VCaP (cell line): Measurements from ENCODE around the gene PHACTR1.

ENCODE experiments used
- H3K27ac ChIP-seq: fragments of 450-650 bp; 2 replicates; pipeline ENCODE4 v1.5.1; 2017
- CTCF ChIP-seq: fragments of 450-650 bp; conservative IDR thresholded peaks from 2 replicates; pipeline ENCODE4 v1.5.1; 2017; ENCODE audit warnings: mild to moderate bottlenecking, moderate library complexity

PHACTR1 gene

GRCh38 chr6:12899046-12899833 is 182.7 kb downstream of the PHACTR1 start:
- no peak for TF ChIP-seq CTCF
- no peak overlapping the region for H3K27ac ChIP-seq

- TF ChIP-seq CTCF: no peak
Measured at GRCh38 chr6:12903246-12903645, 186.7 kb downstream of the PHACTR1 start.

GRCh38 chr6:12909833-12910232 is 193.3 kb downstream of the PHACTR1 start:
- no peak overlapping the region for H3K27ac ChIP-seq
- no peak for TF ChIP-seq CTCF

More at GRCh38 chr6:12903246-12903645, 186.7 kb downstream of the PHACTR1 start:
- H3K27ac ChIP-seq: no peak overlapping the region

GRCh38 chr6:12911427-12911826 is 194.9 kb downstream of the PHACTR1 start:
- H3K27ac ChIP-seq: no peak overlapping the region
- TF ChIP-seq CTCF: peak; percentile 39

GRCh38 chr6:12913201-12913600 is 196.6 kb downstream of the PHACTR1 start:
- no peak for TF ChIP-seq CTCF
- no peak overlapping the region for H3K27ac ChIP-seq

- H3K27ac ChIP-seq: no peak overlapping the region
- no peak for TF ChIP-seq CTCF
Measured at GRCh38 chr6:12916006-12916405, 199.4 kb downstream of the PHACTR1 start.

GRCh38 chr6:12916420-12917136 is 200.0 kb downstream of the PHACTR1 start:
- TF ChIP-seq CTCF: no peak

More at GRCh38 chr6:12916420-12917136, 200.0 kb downstream of the PHACTR1 start:
- H3K27ac ChIP-seq: no peak overlapping the region
